Adipocyte (in vitro differentiated cells): ENCODE measurements around the gene ZBTB46.

ENCODE experiments used
- DNase-seq: peaks from one replicate; pipeline ENCODE4 v3.0.0-alpha.2; 2015; ENCODE audit warnings: low read depth
- H3K27me3 ChIP-seq: replicated peaks from 2 replicates; pipeline ENCODE4 v1.7.0; 2013; ENCODE audit warnings: mild to moderate bottlenecking, low read length, moderate library complexity; ENCODE audit not compliant: control insufficient read depth, insufficient read depth
- H3K36me3 ChIP-seq: 2 replicates; pipeline ENCODE4 v1.7.0; 2013; ENCODE audit warnings: low read length, mild to moderate bottlenecking, moderate library complexity; ENCODE audit not compliant: control insufficient read depth, insufficient read depth, severe bottlenecking
- H3K4me1 ChIP-seq: 2 replicates; pipeline ENCODE4 v1.7.0; 2013; ENCODE audit warnings: mild to moderate bottlenecking, low read length, moderate library complexity; ENCODE audit not compliant: control insufficient read depth, insufficient read depth
- H3K4me3 ChIP-seq: 2 replicates; pipeline ENCODE4 v1.7.0; 2013; ENCODE audit warnings: mild to moderate bottlenecking, low read length, moderate library complexity
- H3K9ac ChIP-seq: 2 replicates; pipeline ENCODE4 v1.7.0; 2013; ENCODE audit warnings: mild to moderate bottlenecking, low read length, moderate library complexity
- H3K9me3 ChIP-seq: 2 replicates; pipeline ENCODE4 v1.7.0; 2013; ENCODE audit warnings: mild to moderate bottlenecking, low read length, moderate library complexity; ENCODE audit not compliant: control insufficient read depth

The ZBTB46 gene

DNA sequence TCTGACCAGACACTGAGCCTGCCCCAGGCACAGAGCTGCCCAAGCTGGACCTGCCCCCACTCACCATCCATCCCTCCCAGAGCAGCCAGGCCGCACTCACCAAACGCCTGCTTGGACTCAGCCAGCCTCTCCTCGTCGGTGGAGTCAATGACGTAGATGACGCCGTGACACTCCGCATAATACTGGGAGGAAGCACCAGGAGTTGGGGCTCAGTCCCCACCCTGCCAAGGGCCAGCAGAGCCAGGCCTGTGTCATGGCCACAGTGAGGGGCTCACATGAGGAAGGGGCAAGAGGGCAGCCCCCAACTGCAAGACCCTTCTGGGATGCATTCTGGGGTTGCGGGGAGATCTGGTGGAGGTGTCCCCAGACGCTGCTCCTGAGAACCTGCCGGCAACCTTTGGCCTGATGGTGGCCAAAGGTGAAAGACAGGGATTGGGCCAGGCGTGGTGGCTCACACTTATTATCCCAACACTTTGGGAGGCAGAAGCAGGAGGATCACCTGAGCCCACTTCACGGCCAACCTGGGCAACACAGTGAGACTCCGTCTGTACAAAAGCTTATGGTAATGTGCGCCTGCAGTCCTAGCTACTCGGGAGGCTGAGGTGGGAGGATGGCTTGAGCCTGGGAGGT lies 128.9 kb downstream of the ZBTB46 start:
- DNase-seq, result no peak
- Histone ChIP-seq H3K4me3 (no peak overlapping the region), H3K4me1 (peaks cover 38% of the 10 kb centered on the region), H3K9me3 (no peaks in the 10 kb centered on the region), H3K27me3 (no peaks in the 10 kb centered on the region), H3K9ac (no peak overlapping the region), H3K36me3 (peaks cover 25% of the 10 kb centered on the region)

DNA sequence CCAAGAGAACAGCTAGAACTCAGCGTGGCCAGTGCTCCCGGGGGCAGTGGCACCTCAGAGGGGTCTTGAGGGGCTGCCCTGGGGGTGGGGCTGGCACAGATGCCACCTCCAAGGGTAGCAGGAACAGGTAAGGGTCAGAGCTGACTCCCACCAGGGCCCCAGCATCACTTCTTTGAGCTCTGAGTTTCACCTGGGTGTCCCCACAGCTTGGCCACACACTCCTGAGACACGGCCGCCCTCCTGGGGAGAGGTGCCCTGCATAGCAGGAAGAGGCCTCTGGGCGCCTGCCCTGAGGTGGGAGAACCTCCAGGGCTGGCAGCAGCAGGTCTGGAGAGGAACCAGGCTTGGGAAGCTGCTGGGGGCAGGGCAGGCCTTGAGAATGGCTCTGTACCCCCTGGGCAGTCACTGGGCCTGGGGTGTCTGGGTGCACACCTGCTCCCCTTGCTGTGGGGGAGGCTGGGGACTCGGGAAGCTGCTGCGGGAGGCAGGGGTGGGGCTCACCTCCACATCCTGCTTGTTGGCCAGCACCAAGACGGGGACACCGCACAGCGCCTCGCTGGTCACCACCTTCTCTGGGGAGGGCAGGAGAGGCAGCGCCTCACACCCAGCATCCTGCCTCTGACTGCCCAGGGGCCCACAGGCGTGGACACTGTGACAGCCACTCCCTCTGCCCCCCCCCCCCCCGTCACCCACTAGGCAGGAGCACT lies 129.6 kb downstream of the ZBTB46 start:
- no peak for DNase-seq
- peaks cover 25% of the 10 kb centered on the region for H3K36me3 ChIP-seq
- H3K4me3 ChIP-seq, result no peak overlapping the region
- no peaks in the 10 kb centered on the region for H3K9me3 ChIP-seq
- H3K4me1 ChIP-seq, result peaks cover 41% of the 10 kb centered on the region
- H3K9ac ChIP-seq, result no peak overlapping the region
- H3K27me3 ChIP-seq, result no peaks in the 10 kb centered on the region

DNA sequence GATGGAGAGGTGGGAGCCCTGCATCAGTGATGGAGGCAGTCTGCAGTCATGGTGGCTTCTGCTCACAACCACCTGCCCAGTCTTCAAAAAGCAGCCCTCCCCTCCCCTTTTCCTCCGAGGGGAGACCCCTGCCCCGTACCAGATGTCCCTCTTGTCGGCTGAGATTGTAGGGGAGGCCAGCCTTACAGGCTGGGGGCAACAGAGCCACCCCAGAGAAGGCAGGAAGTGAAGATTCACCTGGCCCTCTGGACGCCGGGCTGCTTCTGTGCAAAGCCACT lies 130.1 kb downstream of the ZBTB46 start:
- no peaks in the 10 kb centered on the region for H3K27me3 ChIP-seq
- no peak overlapping the region for H3K4me3 ChIP-seq
- peaks cover 25% of the 10 kb centered on the region for H3K36me3 ChIP-seq
- peaks cover 36% of the 10 kb centered on the region for H3K4me1 ChIP-seq
- no peak for DNase-seq
- no peaks in the 10 kb centered on the region for H3K9me3 ChIP-seq
- no peak overlapping the region for H3K9ac ChIP-seq

DNA sequence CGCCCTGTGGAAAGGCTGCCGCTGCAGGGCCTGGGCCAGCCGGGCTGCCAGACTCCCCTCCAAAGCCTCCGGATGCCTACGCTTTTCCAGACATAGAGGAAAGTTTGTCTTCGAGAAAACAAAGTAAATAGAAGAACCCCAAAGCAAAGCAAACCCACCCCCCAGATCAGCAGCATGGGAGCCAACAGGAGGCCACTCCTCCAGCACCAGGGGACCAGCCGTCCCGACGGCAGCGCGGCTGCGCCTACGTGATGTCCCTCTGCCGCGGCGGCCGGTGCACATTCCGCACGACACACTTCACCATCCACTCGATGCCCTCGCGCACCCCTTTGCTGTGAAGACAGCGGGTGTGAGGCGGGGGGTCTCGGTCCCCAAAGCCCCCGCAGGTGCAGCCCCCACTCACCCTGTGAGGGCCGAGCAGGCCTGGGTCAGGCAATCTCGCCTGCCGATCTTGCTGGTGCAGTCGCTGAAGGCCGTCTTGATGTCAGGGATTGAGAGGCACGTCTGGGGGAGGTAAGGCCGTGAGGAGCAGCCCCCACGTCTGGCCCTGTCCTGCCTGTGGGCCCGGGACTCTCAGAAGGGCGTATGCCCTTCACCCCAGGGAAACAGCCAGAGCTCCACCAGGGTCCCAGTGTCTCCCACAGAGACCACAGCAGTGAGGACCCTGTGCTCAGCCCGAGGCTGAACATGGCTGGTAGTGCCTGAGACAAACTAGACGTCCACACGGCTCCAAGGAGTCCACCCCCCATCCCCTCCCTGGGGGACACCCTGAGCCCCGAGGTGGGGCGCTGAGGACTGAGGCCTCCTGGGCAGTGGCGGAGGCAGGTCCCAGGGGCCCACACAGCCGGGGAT lies 130.6 kb downstream of the ZBTB46 start:
- DNase-seq, result no peak
- H3K4me3 ChIP-seq, result no peak overlapping the region
- H3K4me1 ChIP-seq, result peaks cover 38% of the 10 kb centered on the region

DNA sequence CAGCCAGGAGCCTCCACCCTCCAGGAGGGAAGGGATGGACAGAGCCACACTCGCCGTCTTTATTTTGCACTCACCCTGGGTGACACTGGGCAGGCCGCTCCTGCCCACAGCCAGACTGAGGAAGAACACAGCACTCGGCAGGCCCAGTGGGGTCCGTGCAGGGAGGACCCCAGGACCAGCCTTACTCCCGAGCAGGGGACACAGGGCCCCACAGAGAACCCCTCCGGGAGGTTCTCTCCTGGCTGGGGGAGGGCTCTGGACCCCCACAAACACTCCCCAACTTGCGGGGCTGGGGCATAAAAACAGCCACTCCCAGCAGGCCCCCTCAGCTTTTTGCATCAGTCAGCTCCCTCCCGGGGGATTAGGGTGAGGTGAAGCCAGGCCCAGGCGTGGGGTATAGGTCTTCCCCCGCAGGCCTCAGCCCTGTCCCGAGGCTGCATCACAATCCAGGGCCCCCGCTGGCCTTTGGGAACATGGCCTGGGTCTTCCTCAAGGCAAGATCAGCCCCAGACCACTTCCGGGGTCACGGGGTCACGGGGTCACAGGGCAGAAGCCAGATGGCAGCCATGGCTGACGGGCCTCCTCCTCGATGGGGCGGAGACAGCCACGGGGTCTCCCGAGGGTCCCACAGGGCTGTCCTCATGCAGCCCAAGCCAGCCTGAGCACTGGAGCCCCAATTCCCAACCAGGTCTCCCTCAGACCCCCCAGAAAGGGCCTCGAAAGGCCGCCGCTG lies 131.4 kb downstream of the ZBTB46 start:
- no peaks in the 10 kb centered on the region for H3K9me3 ChIP-seq
- no peaks in the 10 kb centered on the region for H3K27me3 ChIP-seq
- no peak for DNase-seq
- peak overlapping the region; percentile 83 for H3K9ac ChIP-seq
- H3K4me3 ChIP-seq, result no peak overlapping the region
- H3K36me3 ChIP-seq, result peaks cover 12% of the 10 kb centered on the region
- peaks cover 39% of the 10 kb centered on the region for H3K4me1 ChIP-seq

More for the DNA sequence above, 130.6 kb downstream of the ZBTB46 start:
- Histone ChIP-seq H3K36me3 (peaks cover 20% of the 10 kb centered on the region), H3K27me3 (no peaks in the 10 kb centered on the region), H3K9ac (no peak overlapping the region), H3K9me3 (no peaks in the 10 kb centered on the region)

DNA sequence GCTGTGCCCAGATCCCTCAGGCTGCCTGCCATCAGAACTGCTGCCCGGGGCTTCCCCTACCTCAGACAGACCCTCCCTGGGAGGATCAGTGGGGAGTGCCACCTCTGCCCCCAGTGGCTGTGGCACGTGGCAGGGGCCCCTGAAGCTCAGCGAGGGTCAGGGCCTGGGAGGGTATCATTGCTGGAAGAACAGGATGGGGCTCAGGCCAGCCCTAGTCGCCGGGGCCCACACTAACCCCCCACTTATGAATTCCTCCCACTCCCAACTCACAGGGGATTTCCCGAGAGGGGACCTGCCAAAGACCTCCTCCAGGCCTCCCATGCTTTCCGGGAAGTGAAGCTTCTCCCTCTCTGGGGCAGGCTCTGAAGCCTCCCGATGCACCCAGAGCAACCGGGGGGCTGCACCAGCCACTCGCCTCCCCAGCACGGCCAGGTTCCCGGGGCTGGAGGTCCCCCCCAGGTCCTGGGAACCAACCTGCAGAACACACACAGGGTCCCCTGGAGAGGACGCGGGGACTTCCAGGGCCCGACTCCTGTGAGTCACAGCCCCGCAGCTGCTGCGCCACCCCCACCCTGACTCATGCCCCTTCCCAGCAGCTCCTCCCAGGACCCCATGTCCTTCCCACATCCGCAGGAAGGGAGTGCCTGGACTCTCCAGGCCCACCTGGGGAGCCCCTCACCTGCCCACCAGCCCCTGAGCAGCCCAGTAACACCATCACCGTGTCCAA lies 132.2 kb downstream of the ZBTB46 start:
- H3K4me1 ChIP-seq, result peaks cover 39% of the 10 kb centered on the region
- peak overlapping the region; percentile 83 for H3K9ac ChIP-seq
- H3K36me3 ChIP-seq, result peaks cover 5% of the 10 kb centered on the region
- DNase-seq, result peak; percentile 81
- no peaks in the 10 kb centered on the region for H3K27me3 ChIP-seq
- no peaks in the 10 kb centered on the region for H3K9me3 ChIP-seq
- no peak overlapping the region for H3K4me3 ChIP-seq

DNA sequence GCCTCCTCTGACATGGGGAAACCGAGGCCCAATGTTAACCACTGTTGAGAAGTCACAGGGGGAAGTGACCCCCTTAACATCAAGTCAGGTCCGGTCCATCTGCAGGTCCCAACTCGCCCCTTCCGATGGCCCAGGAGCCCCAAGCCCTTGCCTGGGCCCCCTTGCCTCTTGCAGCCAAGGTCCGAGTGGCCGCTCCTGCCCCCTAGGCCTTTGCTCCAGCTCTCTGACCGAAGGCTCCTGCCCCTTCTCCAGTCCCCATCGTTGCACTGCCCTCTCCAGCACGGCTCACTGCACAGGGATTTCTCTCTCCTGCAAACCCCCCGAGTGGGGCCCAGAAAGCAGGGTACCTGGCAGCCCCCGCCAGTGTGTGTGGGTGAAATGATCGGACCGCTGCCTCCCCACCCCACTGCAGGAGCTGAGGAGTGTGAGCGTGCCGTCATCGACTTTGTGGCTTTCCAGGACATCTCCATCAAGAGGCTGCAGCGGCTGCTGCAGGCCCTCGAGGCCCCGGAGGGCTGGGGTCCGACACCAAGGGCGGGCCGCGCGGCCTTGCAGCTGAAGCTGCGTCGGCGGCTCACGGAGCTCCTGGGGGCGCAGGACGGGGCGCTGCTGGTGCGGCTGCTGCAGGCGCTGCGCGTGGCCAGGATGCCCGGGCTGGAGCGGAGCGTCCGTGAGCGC lies 133.1 kb downstream of the ZBTB46 start:
- H3K4me3 ChIP-seq, result no peak overlapping the region
- no peaks in the 10 kb centered on the region for H3K36me3 ChIP-seq
- H3K9me3 ChIP-seq, result no peaks in the 10 kb centered on the region
- H3K9ac ChIP-seq, result peak overlapping the region; percentile 83
- DNase-seq, result no peak
- peaks cover 39% of the 10 kb centered on the region for H3K4me1 ChIP-seq
- no peaks in the 10 kb centered on the region for H3K27me3 ChIP-seq

DNA sequence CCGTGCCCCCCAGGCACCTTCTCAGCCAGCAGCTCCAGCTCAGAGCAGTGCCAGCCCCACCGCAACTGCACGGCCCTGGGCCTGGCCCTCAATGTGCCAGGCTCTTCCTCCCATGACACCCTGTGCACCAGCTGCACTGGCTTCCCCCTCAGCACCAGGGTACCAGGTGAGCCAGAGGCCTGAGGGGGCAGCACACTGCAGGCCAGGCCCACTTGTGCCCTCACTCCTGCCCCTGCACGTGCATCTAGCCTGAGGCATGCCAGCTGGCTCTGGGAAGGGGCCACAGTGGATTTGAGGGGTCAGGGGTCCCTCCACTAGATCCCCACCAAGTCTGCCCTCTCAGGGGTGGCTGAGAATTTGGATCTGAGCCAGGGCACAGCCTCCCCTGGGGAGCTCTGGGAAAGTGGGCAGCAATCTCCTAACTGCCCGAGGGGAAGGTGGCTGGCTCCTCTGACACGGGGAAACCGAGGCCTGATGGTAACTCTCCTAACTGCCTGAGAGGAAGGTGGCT lies 133.7 kb downstream of the ZBTB46 start:
- H3K27me3 ChIP-seq, result no peaks in the 10 kb centered on the region
- no peaks in the 10 kb centered on the region for H3K9me3 ChIP-seq
- H3K4me3 ChIP-seq, result no peak overlapping the region
- peaks cover 39% of the 10 kb centered on the region for H3K4me1 ChIP-seq
- no peaks in the 10 kb centered on the region for H3K36me3 ChIP-seq
- peak overlapping the region; percentile 83 for H3K9ac ChIP-seq
- DNase-seq, result no peak

DNA sequence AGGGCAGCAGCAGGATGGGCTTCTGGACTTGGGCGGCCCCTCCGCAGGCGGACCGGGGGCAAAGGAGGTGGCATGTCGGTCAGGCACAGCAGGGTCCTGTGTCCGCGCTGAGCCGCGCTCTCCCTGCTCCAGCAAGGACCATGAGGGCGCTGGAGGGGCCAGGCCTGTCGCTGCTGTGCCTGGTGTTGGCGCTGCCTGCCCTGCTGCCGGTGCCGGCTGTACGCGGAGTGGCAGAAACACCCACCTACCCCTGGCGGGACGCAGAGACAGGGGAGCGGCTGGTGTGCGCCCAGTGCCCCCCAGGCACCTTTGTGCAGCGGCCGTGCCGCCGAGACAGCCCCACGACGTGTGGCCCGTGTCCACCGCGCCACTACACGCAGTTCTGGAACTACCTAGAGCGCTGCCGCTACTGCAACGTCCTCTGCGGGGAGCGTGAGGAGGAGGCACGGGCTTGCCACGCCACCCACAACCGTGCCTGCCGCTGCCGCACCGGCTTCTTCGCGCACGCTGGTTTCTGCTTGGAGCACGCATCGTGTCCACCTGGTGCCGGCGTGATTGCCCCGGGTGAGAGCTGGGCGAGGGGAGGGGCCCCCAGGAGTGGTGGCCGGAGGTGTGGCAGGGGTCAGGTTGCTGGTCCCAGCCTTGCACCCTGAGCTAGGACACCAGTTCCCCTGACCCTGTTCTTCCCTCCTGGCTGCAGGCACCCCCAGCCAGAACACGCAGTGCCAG lies 134.3 kb downstream of the ZBTB46 start, which contains the start of gene TNFRSF6B:
TNFRSF6B (plus strand) TSS at position 25 of the 729 bp plus-strand sequence; CDS start at position 141, 116 bp downstream.
- peaks cover 39% of the 10 kb centered on the region for H3K4me1 ChIP-seq
- peak within 1 kb of the TSS; percentile 83 for H3K9ac ChIP-seq
- no peak for DNase-seq
- H3K27me3 ChIP-seq, result no peaks in the 10 kb centered on the region
- no peaks in the 10 kb centered on the region for H3K36me3 ChIP-seq
- H3K9me3 ChIP-seq, result no peaks in the 10 kb centered on the region
- H3K4me3 ChIP-seq, result no peak within 1 kb of the TSS

DNA sequence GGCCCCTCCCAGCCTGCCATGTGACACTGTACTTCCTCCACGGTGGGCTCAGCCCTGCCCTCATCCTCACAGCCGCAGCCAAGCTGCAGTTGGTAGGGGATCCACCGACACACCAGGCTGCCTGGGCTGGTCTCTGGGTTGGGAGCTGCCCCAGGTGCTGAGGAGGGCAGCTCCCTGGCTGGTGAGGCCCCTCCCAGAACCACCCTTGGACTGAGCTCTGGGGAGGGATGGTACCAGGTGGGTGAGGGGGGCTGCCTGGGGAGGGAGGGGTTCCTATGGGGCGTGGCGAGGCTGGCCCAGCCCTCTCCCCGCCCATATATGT lies 134.8 kb downstream of the ZBTB46 start:
- H3K4me3 ChIP-seq, result no peak overlapping the region
- no peak for DNase-seq
- peak overlapping the region; percentile 34 for H3K9ac ChIP-seq
- no peaks in the 10 kb centered on the region for H3K36me3 ChIP-seq
- peaks cover 39% of the 10 kb centered on the region for H3K4me1 ChIP-seq
- no peaks in the 10 kb centered on the region for H3K9me3 ChIP-seq
- H3K27me3 ChIP-seq, result no peaks in the 10 kb centered on the region
